Esophagus muscularis mucosa (tissue), 3 donors: ENCODE results near the gene PCNX3.

Experiments used
- POLR2AphosphoS5 ChIP-seq, 2 donors: sonication (generic); formaldehyde crosslinking; IDR thresholded peaks; one replicate each; pipeline ENCODE4 v1.6.1; 2017; ENCODE audit warnings: antibody characterized with exemption in 2 of 2
- TF ChIP-seq, protein P1 (sequence below), 3 experiments: fragments of 200-600 bp in 2 of 3; fragments of 450-650 bp in 1 of 3; sonication (generic) in 2 of 3; IDR thresholded peaks; one replicate each; pipeline ENCODE4 v1.5.1; 2017 to 2019; ENCODE audit warnings: antibody characterized with exemption in 3 of 3, mild to moderate bottlenecking in 2 of 3, moderate library complexity in 1 of 3

GRCh38 chr11:65643971-65644370, 28.4 kb downstream of the PCNX3 start:
- no peak for TF ChIP-seq POLR2AphosphoS5 (IDR thresholded peaks at IDR 0.05)
- TF ChIP-seq, protein P1, sequence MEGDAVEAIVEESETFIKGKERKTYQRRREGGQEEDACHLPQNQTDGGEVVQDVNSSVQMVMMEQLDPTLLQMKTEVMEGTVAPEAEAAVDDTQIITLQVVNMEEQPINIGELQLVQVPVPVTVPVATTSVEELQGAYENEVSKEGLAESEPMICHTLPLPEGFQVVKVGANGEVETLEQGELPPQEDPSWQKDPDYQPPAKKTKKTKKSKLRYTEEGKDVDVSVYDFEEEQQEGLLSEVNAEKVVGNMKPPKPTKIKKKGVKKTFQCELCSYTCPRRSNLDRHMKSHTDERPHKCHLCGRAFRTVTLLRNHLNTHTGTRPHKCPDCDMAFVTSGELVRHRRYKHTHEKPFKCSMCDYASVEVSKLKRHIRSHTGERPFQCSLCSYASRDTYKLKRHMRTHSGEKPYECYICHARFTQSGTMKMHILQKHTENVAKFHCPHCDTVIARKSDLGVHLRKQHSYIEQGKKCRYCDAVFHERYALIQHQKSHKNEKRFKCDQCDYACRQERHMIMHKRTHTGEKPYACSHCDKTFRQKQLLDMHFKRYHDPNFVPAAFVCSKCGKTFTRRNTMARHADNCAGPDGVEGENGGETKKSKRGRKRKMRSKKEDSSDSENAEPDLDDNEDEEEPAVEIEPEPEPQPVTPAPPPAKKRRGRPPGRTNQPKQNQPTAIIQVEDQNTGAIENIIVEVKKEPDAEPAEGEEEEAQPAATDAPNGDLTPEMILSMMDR (IDR thresholded peaks at IDR 0.05) = no peak
